Measurements from ENCODE around the gene COX10.

- no peak for TF ChIP-seq ZFX (IDR thresholded peaks at IDR 0.05)
- TF ChIP-seq CTCF (conservative IDR thresholded peaks at IDR 0.05) = no peak
Measured at GRCh38 chr17:14107889-14108288, 38.6 kb downstream of the COX10 start.
